Progenitor cell of endocrine pancreas (in vitro differentiated cells): ENCODE data around the gene P3H2. TPM values are rescaled to one million over a fixed set of nuclear protein-coding genes. Genes with fewer than 3 reads are reported as not detected.

ENCODE experiments used
- DNase-seq: peaks from one replicate; pipeline ENCODE4 v3.0.0; 2021; ENCODE audit warnings: low spot score; ENCODE audit not compliant: unreplicated experiment
- H3K27ac Mint-ChIP-seq: 2 replicates; pipeline ENCODE4 v1.8.0; 2021; ENCODE audit warnings: mild to moderate bottlenecking, moderate library complexity, mixed read lengths
- H3K27me3 Mint-ChIP-seq: 2 replicates; pipeline ENCODE4 v1.8.0; 2021; ENCODE audit warnings: mixed read lengths
- H3K36me3 Mint-ChIP-seq: 2 replicates; pipeline ENCODE4 v1.8.0; 2022; ENCODE audit warnings: mixed read lengths; ENCODE audit not compliant: insufficient read depth
- H3K4me1 Mint-ChIP-seq: 2 replicates; pipeline ENCODE4 v1.8.0; 2021; ENCODE audit warnings: low read depth, mixed read lengths
- H3K4me3 Mint-ChIP-seq: 2 replicates; pipeline ENCODE4 v1.8.0; 2021; ENCODE audit warnings: low read depth, mild to moderate bottlenecking, moderate library complexity, mixed read lengths
- H3K9me3 Mint-ChIP-seq: 2 replicates; pipeline ENCODE4 v1.8.0; 2021; ENCODE audit warnings: low read depth, mixed read lengths
- total RNA-seq: library from RNA; stranded (reverse); gene quantifications from 2 replicates; pipeline ENCODE4 v1.2.1, GENCODE V29; 2021
- TF ChIP-seq, protein P1 (sequence below): fragments of 200-600 bp; sonication (generic); IDR thresholded peaks from one replicate; pipeline ENCODE4 v1.5.0; 2021; ENCODE audit warnings: antibody characterized with exemption, mild to moderate bottlenecking; ENCODE audit not compliant: unreplicated experiment

The P3H2 gene
- total RNA-seq, 1 donor from 2014 or later: 5.3 TPM

DNA sequence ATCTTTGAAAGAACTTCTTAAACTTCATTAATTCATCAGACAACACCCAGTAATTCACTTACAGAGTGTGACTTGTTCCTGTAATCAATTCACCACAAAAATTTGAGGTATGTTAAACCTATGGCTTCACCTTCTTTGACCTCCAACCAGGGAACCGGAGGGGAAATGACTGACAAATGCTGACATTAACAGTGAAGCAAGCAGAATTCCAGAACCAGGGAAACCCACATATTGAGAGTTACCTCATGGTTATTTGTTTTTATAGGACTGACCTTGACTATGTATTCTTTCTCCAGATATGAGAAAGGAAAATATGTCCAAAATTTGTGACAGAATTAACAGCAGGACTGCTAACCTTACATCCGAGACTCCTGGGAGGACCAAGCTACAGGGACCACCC is 2.7 kb downstream of the P3H2 start:
- H3K27ac Mint-ChIP-seq: no peak overlapping the region
- DNase-seq: no peak
- H3K9me3 Mint-ChIP-seq: no peaks in the 10 kb centered on the region
- no peak overlapping the region for H3K4me3 Mint-ChIP-seq
- peaks cover 34% of the 10 kb centered on the region for H3K27me3 Mint-ChIP-seq
- peaks cover 18% of the 10 kb centered on the region for H3K4me1 Mint-ChIP-seq
- H3K36me3 Mint-ChIP-seq: no peaks in the 10 kb centered on the region
- TF ChIP-seq, protein P1, sequence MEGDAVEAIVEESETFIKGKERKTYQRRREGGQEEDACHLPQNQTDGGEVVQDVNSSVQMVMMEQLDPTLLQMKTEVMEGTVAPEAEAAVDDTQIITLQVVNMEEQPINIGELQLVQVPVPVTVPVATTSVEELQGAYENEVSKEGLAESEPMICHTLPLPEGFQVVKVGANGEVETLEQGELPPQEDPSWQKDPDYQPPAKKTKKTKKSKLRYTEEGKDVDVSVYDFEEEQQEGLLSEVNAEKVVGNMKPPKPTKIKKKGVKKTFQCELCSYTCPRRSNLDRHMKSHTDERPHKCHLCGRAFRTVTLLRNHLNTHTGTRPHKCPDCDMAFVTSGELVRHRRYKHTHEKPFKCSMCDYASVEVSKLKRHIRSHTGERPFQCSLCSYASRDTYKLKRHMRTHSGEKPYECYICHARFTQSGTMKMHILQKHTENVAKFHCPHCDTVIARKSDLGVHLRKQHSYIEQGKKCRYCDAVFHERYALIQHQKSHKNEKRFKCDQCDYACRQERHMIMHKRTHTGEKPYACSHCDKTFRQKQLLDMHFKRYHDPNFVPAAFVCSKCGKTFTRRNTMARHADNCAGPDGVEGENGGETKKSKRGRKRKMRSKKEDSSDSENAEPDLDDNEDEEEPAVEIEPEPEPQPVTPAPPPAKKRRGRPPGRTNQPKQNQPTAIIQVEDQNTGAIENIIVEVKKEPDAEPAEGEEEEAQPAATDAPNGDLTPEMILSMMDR: no peak

DNA sequence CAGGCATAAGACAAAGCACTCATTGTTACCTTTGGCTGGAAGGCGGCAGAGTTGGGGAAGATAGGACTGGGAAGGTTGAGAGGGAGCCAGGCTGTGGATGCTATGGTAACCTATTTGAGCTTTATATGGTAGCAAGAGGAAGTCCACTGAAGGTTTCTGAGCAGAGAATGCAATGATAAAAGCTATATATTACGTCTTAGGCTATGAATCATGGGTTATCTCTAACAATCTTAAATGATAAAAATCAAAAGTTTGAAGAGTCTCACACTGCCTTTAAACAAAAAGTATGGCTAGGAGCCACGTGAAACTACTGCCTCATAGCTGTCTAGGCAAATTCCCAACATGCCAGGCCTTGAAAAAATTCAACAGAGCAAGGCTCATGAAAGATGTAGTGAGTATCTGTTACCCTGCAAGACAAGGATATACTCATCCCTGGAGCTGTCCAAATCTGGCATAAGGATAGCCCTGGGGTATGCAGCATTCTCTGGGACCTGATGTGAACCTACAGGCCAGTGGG is 4.1 kb downstream of the P3H2 start:
- Mint-ChIP-seq H3K4me1 (peaks cover 18% of the 10 kb centered on the region), H3K27ac (no peak overlapping the region), H3K36me3 (no peaks in the 10 kb centered on the region), H3K4me3 (no peak overlapping the region), H3K9me3 (no peaks in the 10 kb centered on the region), H3K27me3 (peaks cover 38% of the 10 kb centered on the region)
- no peak for DNase-seq
- TF ChIP-seq, protein P1: no peak

DNA sequence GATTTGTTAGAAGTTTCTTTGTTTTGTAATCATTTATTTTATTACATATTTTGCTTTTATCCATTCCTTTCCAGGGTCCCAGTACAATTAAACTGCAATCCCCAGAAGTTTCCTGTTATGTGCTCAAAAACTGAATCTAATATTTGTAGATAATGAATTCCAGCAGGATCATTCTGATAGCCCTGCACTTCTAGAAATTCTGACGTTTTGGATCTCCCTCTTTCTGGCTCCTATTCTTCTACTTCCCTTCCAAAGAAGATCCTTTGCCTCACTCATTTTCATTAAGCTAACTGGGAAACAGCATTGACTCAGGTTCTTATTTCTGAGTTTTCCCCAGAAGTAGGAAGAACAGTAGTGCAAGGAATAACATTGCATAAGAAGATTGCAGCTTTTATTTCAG is 9.9 kb downstream of the P3H2 start:
- Mint-ChIP-seq H3K9me3 (no peaks in the 10 kb centered on the region), H3K27ac (no peak overlapping the region)

DNA sequence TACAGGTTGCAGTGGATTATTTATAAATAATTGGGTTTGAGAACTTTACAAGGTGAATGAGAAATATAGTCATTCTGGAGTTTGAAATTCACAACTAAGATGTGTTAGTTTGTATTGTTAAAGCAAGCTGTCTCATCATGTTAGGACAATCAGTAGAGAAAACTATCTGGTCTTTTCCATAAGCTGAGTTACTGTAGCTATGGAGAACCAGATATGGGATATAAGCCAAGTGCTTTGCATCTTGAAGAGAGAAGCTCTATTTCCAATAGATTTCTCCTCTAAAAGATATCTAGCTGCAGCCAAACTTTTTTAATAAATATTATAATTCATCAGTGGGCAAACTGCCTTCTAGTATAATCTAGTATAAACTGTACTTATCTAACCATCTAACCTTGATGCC is 11.3 kb downstream of the P3H2 start:
- Mint-ChIP-seq H3K9me3 (no peaks in the 10 kb centered on the region), H3K27me3 (peaks cover 14% of the 10 kb centered on the region), H3K4me3 (no peak overlapping the region), H3K4me1 (no peaks in the 10 kb centered on the region), H3K27ac (no peak overlapping the region), H3K36me3 (no peaks in the 10 kb centered on the region)
- TF ChIP-seq, protein P1: no peak
- no peak for DNase-seq

More for the DNA sequence above, 9.9 kb downstream of the P3H2 start:
- DNase-seq: no peak
- no peaks in the 10 kb centered on the region for H3K36me3 Mint-ChIP-seq
- TF ChIP-seq, protein P1: no peak
- no peaks in the 10 kb centered on the region for H3K4me1 Mint-ChIP-seq
- H3K4me3 Mint-ChIP-seq: no peak overlapping the region
- H3K27me3 Mint-ChIP-seq: peaks cover 11% of the 10 kb centered on the region

DNA sequence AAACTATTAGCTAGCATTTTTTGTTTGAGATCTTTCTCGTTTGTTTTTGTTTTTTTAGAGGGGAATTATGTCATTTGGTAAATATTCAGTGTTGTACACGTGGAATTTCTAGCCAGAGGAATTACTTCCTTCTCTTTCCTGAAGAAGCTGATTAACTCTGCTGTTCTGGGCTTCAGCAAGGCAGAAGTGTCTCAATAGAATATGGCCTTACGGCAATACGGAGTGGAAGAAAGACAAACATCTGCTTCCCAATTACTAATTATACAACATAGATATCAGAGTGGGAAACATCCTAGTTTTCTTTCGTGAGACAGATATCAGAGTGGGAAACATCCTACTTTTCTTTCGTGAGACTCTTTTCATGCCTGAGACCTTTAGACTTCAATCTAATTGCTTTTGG is 11.9 kb downstream of the P3H2 start:
- Mint-ChIP-seq H3K36me3 (no peaks in the 10 kb centered on the region), H3K27me3 (peaks cover 14% of the 10 kb centered on the region)
- TF ChIP-seq, protein P1: no peak

More for the DNA sequence above, 11.9 kb downstream of the P3H2 start:
- H3K4me3 Mint-ChIP-seq: no peak overlapping the region
- DNase-seq: no peak
- no peaks in the 10 kb centered on the region for H3K9me3 Mint-ChIP-seq
- H3K4me1 Mint-ChIP-seq: no peaks in the 10 kb centered on the region
- H3K27ac Mint-ChIP-seq: no peak overlapping the region
